ENCODE data around the gene CCDC142. TPM values are rescaled to one million over a fixed set of nuclear protein-coding genes. Genes with fewer than 3 reads are reported as not detected.

CCDC142 gene
- total and polyA plus RNA-seq, 3 experiments from 2014 or later, result 9.7 to 22.8 (median 20.3) TPM

- H3K27ac ChIP-seq (ENCODE audit: low read depth, low read length), result no peak overlapping the region
- H3K9me3 ChIP-seq (ENCODE audit: low read length), result no peaks in the 10 kb centered on the region
- Mint-ChIP-seq H3K36me3 (peaks cover 3 to 14% (median 8%) of the 10 kb centered on the region in 3 donors), H3K27ac (peak overlapping the region in 1 of 8 donors; percentile 36), H3K27me3 (peaks cover 38 to 61% of the 10 kb centered on the region in 2 donors), H3K4me1 (peaks cover 36 to 58% (median 42%) of the 10 kb centered on the region in 3 donors), H3K9me3 (peaks cover 0 to 2% (median 0%) of the 10 kb centered on the region in 5 donors), H3K4me3 (peak overlapping the region; percentile 26 to 90 (median 32))
- ChIA-PET CTCF (interaction anchor here (1.2 to 1.8 kb wide), 6 partner anchors 10 to 87 kb away, joined by 3 to 7 read pairs (median 4); partner anchors contain the start of genes CCDC142, TLX2 and TTC31), POLR2A (interaction anchor here (0.6 kb wide), 1 partner anchor 11 kb away, joined by 3 read pairs; no protein-coding TSS in a partner anchor)
- H3K4me3 ChIP-seq (ENCODE audit: low read length), result no peak overlapping the region
- peaks cover 5% of the 10 kb centered on the region for H3K36me3 ChIP-seq (ENCODE audit: insufficient read depth, low read length)
- peaks cover 33% of the 10 kb centered on the region for H3K4me1 ChIP-seq (ENCODE audit: insufficient read depth, low read length)
- peaks cover 20% of the 10 kb centered on the region for H3K27me3 ChIP-seq (ENCODE audit: insufficient read depth, low read length, poor library complexity, severe bottlenecking)
- DNase-seq, result no peak
Observed at GRCh38 chr2:74499940-74500577, 17.3 kb upstream of the CCDC142 start.

DNA sequence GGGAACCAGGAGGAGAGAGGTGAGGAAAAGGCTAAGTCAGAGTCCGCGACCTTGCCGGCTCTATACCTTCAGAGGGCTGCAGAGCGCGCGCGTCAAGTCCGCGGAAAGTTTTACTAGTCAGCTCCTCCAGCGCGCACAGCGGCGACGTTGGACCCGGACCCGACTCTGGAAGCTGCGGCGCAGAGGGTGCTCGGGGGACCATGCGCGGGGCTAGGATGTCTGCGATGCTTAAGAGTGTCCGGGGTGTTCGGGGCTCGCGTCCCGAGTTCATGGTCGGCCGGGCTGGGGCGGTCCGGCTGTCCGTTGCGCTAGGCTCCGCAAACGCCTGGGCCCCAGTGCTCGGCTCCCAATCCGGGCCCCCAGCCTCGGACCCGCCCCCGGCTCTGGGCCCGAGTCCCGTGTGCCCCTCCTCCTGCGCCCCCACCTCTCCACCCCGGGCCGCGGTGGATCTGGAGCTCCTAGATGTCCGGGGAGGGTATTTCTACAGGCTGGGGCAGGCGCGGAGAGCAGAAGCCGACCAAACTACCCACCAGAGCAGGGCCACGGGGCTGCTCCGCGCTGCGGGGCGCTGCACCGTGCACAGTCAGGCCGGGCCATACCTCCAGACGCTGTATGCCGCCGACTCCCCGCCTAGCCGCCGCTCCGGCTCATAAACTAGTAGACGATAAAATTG, 16.6 kb upstream of the CCDC142 start, which contains the start of gene LBX2:
LBX2 (minus strand) TSS at position 337 of the 673 bp plus-strand sequence; CDS start at position 271, 66 bp downstream.
- ChIA-PET POLR2A (no interaction called here), CTCF (interaction anchor here (0.7 to 1.8 kb wide), 4 partner anchors 10 to 45 kb away, joined by 3 to 7 read pairs (median 4); partner anchors contain the start of genes CCDC142 and TTC31)
- peaks cover 36 to 55% of the 10 kb centered on the region in 2 donors for H3K27me3 Mint-ChIP-seq
- peak within 1 kb of the TSS; percentile 36 to 92 (median 60) for H3K27ac Mint-ChIP-seq
- no peak for DNase-seq
- H3K4me3 Mint-ChIP-seq, result peak within 1 kb of the TSS; percentile 88 to 95 (median 91)
- H3K4me1 ChIP-seq (ENCODE audit: insufficient read depth, low read length), result peaks cover 33% of the 10 kb centered on the region
- peaks cover 0 to 2% (median 0%) of the 10 kb centered on the region in 5 donors for H3K9me3 Mint-ChIP-seq
- H3K4me3 ChIP-seq (ENCODE audit: low read length), result peak within 1 kb of the TSS; percentile 58
- H3K4me1 Mint-ChIP-seq, result peaks cover 29 to 52% (median 35%) of the 10 kb centered on the region in 3 donors
- peaks cover 0 to 8% (median 2%) of the 10 kb centered on the region in 3 donors for H3K36me3 Mint-ChIP-seq
- no peaks in the 10 kb centered on the region for H3K36me3 ChIP-seq (ENCODE audit: insufficient read depth, low read length)
- peaks cover 20% of the 10 kb centered on the region for H3K27me3 ChIP-seq (ENCODE audit: insufficient read depth, low read length, poor library complexity, severe bottlenecking)
- no peaks in the 10 kb centered on the region for H3K9me3 ChIP-seq (ENCODE audit: low read length)
- no peak within 1 kb of the TSS for H3K27ac ChIP-seq (ENCODE audit: low read depth, low read length)

DNA sequence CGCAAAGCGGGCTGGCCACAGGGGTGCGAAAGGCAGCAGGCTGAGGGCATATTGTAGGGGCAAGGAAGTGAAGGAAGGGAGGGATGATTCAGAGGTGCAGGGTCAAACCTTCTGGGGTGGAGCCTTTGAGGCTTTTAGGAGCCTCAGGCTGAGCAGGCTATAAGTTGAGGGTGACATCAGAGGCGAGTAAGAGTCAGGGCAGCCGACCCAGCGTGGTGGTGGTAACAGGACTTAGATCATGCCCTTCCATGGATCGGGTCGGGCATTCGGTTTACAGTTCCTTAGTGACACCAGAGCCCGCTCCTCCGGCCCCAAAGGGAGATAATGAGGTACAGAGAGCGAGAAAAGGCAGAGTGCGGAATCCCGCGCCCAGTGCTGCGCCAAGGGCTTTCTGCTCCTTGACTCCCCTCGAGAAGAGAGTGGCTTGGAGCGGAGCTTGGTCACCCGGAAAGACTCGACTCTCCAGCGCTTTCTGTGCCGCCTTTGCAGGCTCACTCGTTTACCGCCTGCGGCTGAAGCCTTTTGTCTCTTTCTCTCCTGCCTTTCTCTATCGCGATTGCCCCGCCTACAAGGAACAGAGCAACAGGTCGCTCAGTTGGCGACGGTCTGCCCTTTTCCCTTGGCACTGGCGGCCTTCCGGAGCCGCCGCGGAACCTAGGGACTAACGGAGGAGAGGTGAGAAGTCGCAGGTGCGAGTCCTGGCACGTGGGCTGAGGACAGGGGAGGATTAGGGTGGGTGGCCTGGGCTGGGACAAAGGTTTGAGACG, 15.9 kb upstream of the CCDC142 start:
- Histone ChIP-seq H3K27me3 (ENCODE audit: insufficient read depth, low read length, poor library complexity, severe bottlenecking) (peaks cover 20% of the 10 kb centered on the region), H3K27ac (ENCODE audit: low read depth, low read length) (no peak overlapping the region), H3K9me3 (ENCODE audit: low read length) (no peaks in the 10 kb centered on the region), H3K36me3 (ENCODE audit: insufficient read depth, low read length) (no peaks in the 10 kb centered on the region), H3K4me3 (ENCODE audit: low read length) (peak overlapping the region; percentile 58), H3K4me1 (ENCODE audit: insufficient read depth, low read length) (peaks cover 31% of the 10 kb centered on the region)
- ChIA-PET CTCF (interaction anchor here (0.7 to 1.8 kb wide), 4 partner anchors 15 to 46 kb away, joined by 3 to 7 read pairs (median 4); partner anchors contain the start of genes CCDC142 and TTC31), POLR2A (interaction anchor here (1.1 kb wide), 1 partner anchor 26 kb away, joined by 3 read pairs; the partner anchor contains the start of gene MRPL53)
- peaks cover 0 to 12% (median 3%) of the 10 kb centered on the region in 3 donors for H3K36me3 Mint-ChIP-seq
- H3K4me3 Mint-ChIP-seq, result peak overlapping the region; percentile 88 to 95 (median 91)
- H3K4me1 Mint-ChIP-seq, result peaks cover 27 to 45% (median 30%) of the 10 kb centered on the region in 3 donors
- H3K9me3 Mint-ChIP-seq, result no peaks in the 10 kb centered on the region
- DNase-seq, result no peak
- peak overlapping the region in 7 of 8 donors; percentile 42 to 92 (median 64) for H3K27ac Mint-ChIP-seq
- peaks cover 34 to 48% of the 10 kb centered on the region in 2 donors for H3K27me3 Mint-ChIP-seq

- Histone ChIP-seq H3K4me1 (ENCODE audit: insufficient read depth, low read length) (peaks cover 24% of the 10 kb centered on the region), H3K36me3 (ENCODE audit: insufficient read depth, low read length) (no peaks in the 10 kb centered on the region), H3K4me3 (ENCODE audit: low read length) (peak overlapping the region; percentile 58), H3K27ac (ENCODE audit: low read depth, low read length) (no peak overlapping the region), H3K27me3 (ENCODE audit: insufficient read depth, low read length, poor library complexity, severe bottlenecking) (peaks cover 18% of the 10 kb centered on the region), H3K9me3 (ENCODE audit: low read length) (no peaks in the 10 kb centered on the region)
- peak overlapping the region; percentile 88 to 95 (median 91) for H3K4me3 Mint-ChIP-seq
- peaks cover 23 to 37% (median 27%) of the 10 kb centered on the region in 3 donors for H3K4me1 Mint-ChIP-seq
- H3K27me3 Mint-ChIP-seq, result peaks cover 34 to 42% of the 10 kb centered on the region in 2 donors
- DNase-seq, result no peak
- ChIA-PET POLR2A (interaction anchor here (1.1 kb wide), 1 partner anchor 25 kb away, joined by 3 read pairs; the partner anchor contains the start of gene MRPL53), CTCF (interaction anchor here (0.7 to 1.0 kb wide), 3 partner anchors 14 to 34 kb away, joined by 3 read pairs; partner anchors contain the start of gene DQX1)
- peak overlapping the region in 7 of 8 donors; percentile 9 to 92 (median 56) for H3K27ac Mint-ChIP-seq
- H3K9me3 Mint-ChIP-seq, result no peaks in the 10 kb centered on the region
- H3K36me3 Mint-ChIP-seq, result peaks cover 0 to 18% (median 7%) of the 10 kb centered on the region in 3 donors
Observed at GRCh38 chr2:74497777-74498499, 15.1 kb upstream of the CCDC142 start.

DNA sequence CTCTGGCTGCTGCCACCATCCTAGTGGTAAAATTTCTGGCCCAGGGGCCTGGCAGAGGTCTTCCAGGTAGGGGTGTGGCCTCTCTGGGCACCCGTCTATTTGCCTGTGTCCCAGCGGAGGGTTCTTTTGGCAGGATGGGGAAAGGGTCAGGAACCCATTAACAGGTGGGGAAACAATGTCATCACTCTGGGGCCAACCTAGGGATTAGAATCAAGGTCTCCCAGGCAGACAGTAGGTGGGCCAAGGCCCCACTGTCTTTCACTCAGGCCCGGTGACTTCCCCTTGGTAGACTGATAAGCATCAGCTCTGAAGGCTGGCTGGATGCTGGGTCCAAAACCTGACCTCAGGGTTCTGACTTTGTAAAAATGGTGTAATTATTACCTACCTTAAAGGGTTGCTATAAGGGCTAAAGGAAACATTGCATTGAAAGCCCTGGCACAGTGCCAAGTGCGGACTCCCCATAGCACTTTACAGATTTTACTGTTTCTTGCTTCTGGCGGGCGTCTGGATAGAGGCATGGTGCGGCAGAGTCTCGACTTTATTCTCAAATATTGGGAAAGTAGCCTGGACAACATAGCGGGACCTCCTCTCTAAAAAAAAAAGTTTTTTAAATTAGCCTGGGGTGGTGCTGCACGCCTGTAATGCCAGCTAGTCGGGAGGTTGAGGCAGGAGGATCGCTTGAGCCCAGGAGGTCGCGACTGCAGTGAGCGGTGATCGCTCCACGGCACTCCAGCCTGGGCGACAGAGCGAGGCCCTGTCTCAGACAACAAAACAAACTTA, 14.4 kb upstream of the CCDC142 start:
- no peaks in the 10 kb centered on the region for H3K9me3 ChIP-seq (ENCODE audit: low read length)
- ChIA-PET CTCF (interaction anchor here (0.7 to 1.3 kb wide), 4 partner anchors 13 to 35 kb away, joined by 3 read pairs; partner anchors contain the start of genes DQX1 and MRPL53), POLR2A (interaction anchor here (1.1 kb wide), 1 partner anchor 24 kb away, joined by 3 read pairs; the partner anchor contains the start of gene MRPL53)
- H3K4me1 ChIP-seq (ENCODE audit: insufficient read depth, low read length), result peaks cover 20% of the 10 kb centered on the region
- H3K36me3 Mint-ChIP-seq, result peaks cover 0 to 26% (median 10%) of the 10 kb centered on the region in 3 donors
- peaks cover 16 to 30% (median 20%) of the 10 kb centered on the region in 3 donors for H3K4me1 Mint-ChIP-seq
- peak overlapping the region; percentile 60 to 95 (median 91) for H3K4me3 Mint-ChIP-seq
- H3K4me3 ChIP-seq (ENCODE audit: low read length), result peak overlapping the region; percentile 58
- H3K27me3 Mint-ChIP-seq, result peaks cover 30 to 36% of the 10 kb centered on the region in 2 donors
- H3K27ac Mint-ChIP-seq, result peak overlapping the region in 2 of 8 donors; percentile 9 to 26
- H3K9me3 Mint-ChIP-seq, result no peaks in the 10 kb centered on the region
- no peak for DNase-seq
- peaks cover 11% of the 10 kb centered on the region for H3K27me3 ChIP-seq (ENCODE audit: insufficient read depth, low read length, poor library complexity, severe bottlenecking)
- peaks cover 5% of the 10 kb centered on the region for H3K36me3 ChIP-seq (ENCODE audit: insufficient read depth, low read length)
- no peak overlapping the region for H3K27ac ChIP-seq (ENCODE audit: low read depth, low read length)

DNA sequence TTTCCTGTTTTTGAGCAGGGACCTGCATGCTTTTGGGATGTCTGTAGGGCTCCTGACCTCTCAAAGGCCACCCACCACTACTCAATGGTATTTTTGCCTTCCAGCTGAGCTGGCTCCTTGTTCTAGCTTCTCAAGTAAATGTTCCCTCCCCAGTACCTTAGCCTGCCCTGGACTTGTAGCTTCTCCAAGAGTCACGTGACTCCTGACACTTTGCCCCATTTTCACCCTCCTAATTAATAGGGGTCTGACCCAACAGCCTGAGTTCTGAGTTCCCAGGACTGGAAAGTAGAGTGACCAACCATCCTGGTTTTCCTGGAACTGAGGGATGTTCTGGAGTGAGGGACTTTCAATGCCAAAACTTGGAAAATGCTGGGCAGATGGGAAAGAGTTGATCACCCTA, 12.6 kb upstream of the CCDC142 start:
- ChIA-PET CTCF (interaction anchor here (1.7 kb wide), 1 partner anchor 10 kb away, joined by 6 read pairs; no protein-coding TSS in a partner anchor), POLR2A (no interaction called here)
- H3K9me3 Mint-ChIP-seq, result no peaks in the 10 kb centered on the region
- H3K27me3 Mint-ChIP-seq, result peaks cover 17 to 18% of the 10 kb centered on the region in 2 donors
- H3K4me3 ChIP-seq (ENCODE audit: low read length), result no peak overlapping the region
- H3K27ac ChIP-seq (ENCODE audit: low read depth, low read length), result no peak overlapping the region
- peaks cover 12 to 26% (median 18%) of the 10 kb centered on the region in 3 donors for H3K4me1 Mint-ChIP-seq
- peaks cover 7 to 43% (median 14%) of the 10 kb centered on the region in 3 donors for H3K36me3 Mint-ChIP-seq
- H3K4me1 ChIP-seq (ENCODE audit: insufficient read depth, low read length), result peaks cover 20% of the 10 kb centered on the region
- peak overlapping the region in 2 of 7 donors; percentile 13 to 39 for H3K4me3 Mint-ChIP-seq
- peaks cover 22% of the 10 kb centered on the region for H3K36me3 ChIP-seq (ENCODE audit: insufficient read depth, low read length)
- DNase-seq, result no peak
- H3K27ac Mint-ChIP-seq, result peak overlapping the region in 3 of 8 donors; percentile 34 to 69 (median 63)
- H3K27me3 ChIP-seq (ENCODE audit: insufficient read depth, low read length, poor library complexity, severe bottlenecking), result peaks cover 11% of the 10 kb centered on the region
- no peaks in the 10 kb centered on the region for H3K9me3 ChIP-seq (ENCODE audit: low read length)
